NT2/D1 (cell line): ENCODE data around the gene UGT1A6.

Experiments used
- DNase-seq: peaks from one replicate; pipeline ENCODE4 v3.0.0-alpha.2; 2011; ENCODE audit warnings: low read depth, low spot score
- H3K27me3 ChIP-seq: 2 replicates; pipeline ENCODE4 v1.6.0; 2011; ENCODE audit warnings: mild to moderate bottlenecking; ENCODE audit not compliant: insufficient read length, insufficient read depth
- H3K36me3 ChIP-seq: 2 replicates; pipeline ENCODE4 v1.6.1; 2011; ENCODE audit warnings: mild to moderate bottlenecking, low read length, mixed read lengths; ENCODE audit not compliant: insufficient read depth, insufficient read length
- H3K4me1 ChIP-seq: 2 replicates; pipeline ENCODE4 v1.5.1; 2011; ENCODE audit not compliant: insufficient read depth, insufficient read length
- H3K4me3 ChIP-seq: 2 replicates; pipeline ENCODE4 v1.5.1; 2011; ENCODE audit warnings: low read depth; ENCODE audit not compliant: insufficient read length
- H3K9ac ChIP-seq: 2 replicates; pipeline ENCODE4 v1.6.0; 2011; ENCODE audit warnings: low read depth; ENCODE audit not compliant: insufficient read length
- H3K9me3 ChIP-seq: 2 replicates; pipeline ENCODE4 v1.5.1; 2011; ENCODE audit warnings: mild to moderate bottlenecking, low read length; ENCODE audit not compliant: insufficient read depth
- SUZ12 ChIP-seq: IDR thresholded peaks from 2 replicates; pipeline ENCODE4 v1.6.1; 2011; ENCODE audit not compliant: insufficient read length, insufficient read depth; ENCODE audit errors: extremely low read depth
- YY1 ChIP-seq: IDR thresholded peaks from 2 replicates; pipeline ENCODE4 v1.6.1; 2011; ENCODE audit not compliant: insufficient read length, insufficient read depth
- ZNF274 ChIP-seq: IDR thresholded peaks from 2 replicates; pipeline ENCODE4 v1.6.1; 2011; ENCODE audit warnings: mild to moderate bottlenecking, low read depth, low read length

The UGT1A6 gene

DNA sequence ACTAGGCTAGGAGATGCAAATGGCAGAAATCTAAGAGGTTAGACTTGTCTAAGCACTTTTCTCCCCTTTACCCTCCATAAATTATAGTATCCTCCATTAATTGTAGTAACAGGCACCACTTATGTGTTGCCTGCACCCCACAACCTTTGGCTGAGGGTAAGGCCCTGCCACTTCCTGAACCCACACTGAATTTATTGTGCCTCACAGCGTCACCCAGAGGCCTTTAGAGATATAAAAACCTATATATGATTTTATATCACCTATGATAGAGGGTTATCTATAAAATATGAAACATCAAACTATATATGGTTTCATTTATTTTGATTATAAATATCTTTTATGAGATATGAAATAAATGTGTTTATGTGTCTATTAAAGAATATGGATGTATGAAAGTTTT, 18.4 kb upstream of the UGT1A6 start:
- no peaks in the 10 kb centered on the region for H3K9me3 ChIP-seq
- no peak overlapping the region for H3K9ac ChIP-seq
- no peaks in the 10 kb centered on the region for H3K4me1 ChIP-seq
- DNase-seq, result no peak
- TF ChIP-seq YY1 (no peak), ZNF274 (no peak), SUZ12 (no peak)
- no peak overlapping the region for H3K4me3 ChIP-seq
- H3K27me3 ChIP-seq, result no peaks in the 10 kb centered on the region
- no peaks in the 10 kb centered on the region for H3K36me3 ChIP-seq

- H3K4me1 ChIP-seq, result no peaks in the 10 kb centered on the region
- TF ChIP-seq SUZ12 (no peak), ZNF274 (no peak), YY1 (no peak)
- H3K27me3 ChIP-seq, result no peaks in the 10 kb centered on the region
- no peaks in the 10 kb centered on the region for H3K36me3 ChIP-seq
- H3K9ac ChIP-seq, result no peak overlapping the region
- H3K9me3 ChIP-seq, result no peaks in the 10 kb centered on the region
- H3K4me3 ChIP-seq, result no peak overlapping the region
- DNase-seq, result no peak
Measured at GRCh38 chr2:233674995-233675394, 17.7 kb upstream of the UGT1A6 start.

GRCh38 chr2:233676046-233676445, 16.6 kb upstream of the UGT1A6 start:
- Histone ChIP-seq H3K4me1 (no peaks in the 10 kb centered on the region), H3K27me3 (no peaks in the 10 kb centered on the region), H3K4me3 (no peak overlapping the region), H3K9me3 (no peaks in the 10 kb centered on the region), H3K9ac (no peak overlapping the region), H3K36me3 (no peaks in the 10 kb centered on the region)
- no peak for DNase-seq
- TF ChIP-seq ZNF274, result no peak
- TF ChIP-seq YY1, result no peak
- TF ChIP-seq SUZ12, result no peak

DNA sequence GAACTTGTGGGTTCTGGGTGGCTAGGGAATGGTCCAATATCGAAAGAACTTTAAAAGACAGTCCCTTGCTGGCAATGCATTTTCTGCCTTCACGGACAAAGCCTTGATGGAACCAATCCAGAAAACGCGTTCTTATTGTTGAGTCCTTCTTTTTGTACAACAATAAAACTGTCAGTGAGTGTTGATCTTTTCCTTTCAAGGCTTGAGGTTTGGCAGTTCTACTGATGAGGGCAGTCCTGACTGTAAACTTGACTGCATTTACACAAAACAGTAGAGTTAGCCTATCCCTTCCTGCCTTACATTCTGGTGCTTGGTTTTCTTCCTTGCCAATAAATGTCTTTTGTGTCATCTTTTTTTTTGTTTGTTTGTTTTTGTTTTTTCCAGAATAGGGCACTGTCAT, 13.5 kb upstream of the UGT1A6 start:
- H3K4me3 ChIP-seq, result no peak overlapping the region
- no peak for DNase-seq
- H3K27me3 ChIP-seq, result no peaks in the 10 kb centered on the region
- H3K36me3 ChIP-seq, result no peaks in the 10 kb centered on the region
- TF ChIP-seq SUZ12 (no peak), YY1 (no peak), ZNF274 (no peak)
- no peak overlapping the region for H3K9ac ChIP-seq
- H3K4me1 ChIP-seq, result no peaks in the 10 kb centered on the region
- no peaks in the 10 kb centered on the region for H3K9me3 ChIP-seq

- Histone ChIP-seq H3K36me3 (no peaks in the 10 kb centered on the region), H3K27me3 (no peaks in the 10 kb centered on the region), H3K9ac (no peak overlapping the region), H3K4me1 (no peaks in the 10 kb centered on the region), H3K9me3 (no peaks in the 10 kb centered on the region), H3K4me3 (no peak overlapping the region)
- TF ChIP-seq SUZ12, result no peak
- no peak for TF ChIP-seq YY1
- TF ChIP-seq ZNF274, result no peak
- no peak for DNase-seq
Measured at GRCh38 chr2:233680361-233681045, 12.2 kb upstream of the UGT1A6 start.

GRCh38 chr2:233681521-233682099, 11.1 kb upstream of the UGT1A6 start, which contains the start of gene UGT1A7:
UGT1A7 (plus strand) TSS chr2:233681901; CDS start chr2:233681938, 37 bp downstream.
- Histone ChIP-seq H3K9ac (no peak within 1 kb of the TSS), H3K36me3 (no peaks in the 10 kb centered on the region), H3K4me1 (no peaks in the 10 kb centered on the region), H3K9me3 (no peaks in the 10 kb centered on the region), H3K27me3 (no peaks in the 10 kb centered on the region), H3K4me3 (no peak within 1 kb of the TSS)
- DNase-seq, result no peak
- no peak for TF ChIP-seq SUZ12

- TF ChIP-seq SUZ12, result no peak
- no peak for TF ChIP-seq ZNF274
- TF ChIP-seq YY1, result no peak
- H3K4me3 ChIP-seq, result no peak overlapping the region
- no peak for DNase-seq
- no peak overlapping the region for H3K9ac ChIP-seq
- H3K27me3 ChIP-seq, result no peaks in the 10 kb centered on the region
- no peaks in the 10 kb centered on the region for H3K36me3 ChIP-seq
- H3K4me1 ChIP-seq, result no peaks in the 10 kb centered on the region
- no peaks in the 10 kb centered on the region for H3K9me3 ChIP-seq
Measured at GRCh38 chr2:233684640-233685039, 8.1 kb upstream of the UGT1A6 start.
